ENCODE data around the gene THAP8.
"Not testable (repeated sequence)": the region's sequence is repeated elsewhere in the genome, so short reads cannot be mapped to it uniquely, and the experiment has no call there.

Gene THAP8

GRCh38 chr19:36054119-36054732, at the start of gene THAP8:
Gene THAP8, minus strand, starts transcription at chr19:36054285. Its CDS starts 68 bp downstream, at chr19:36054217.
- DNase-seq: peak; percentile 99

- DNase-seq: no peak
Observed at GRCh38 chr19:36103040-36103626, 49.0 kb upstream of the THAP8 start.

DNA sequence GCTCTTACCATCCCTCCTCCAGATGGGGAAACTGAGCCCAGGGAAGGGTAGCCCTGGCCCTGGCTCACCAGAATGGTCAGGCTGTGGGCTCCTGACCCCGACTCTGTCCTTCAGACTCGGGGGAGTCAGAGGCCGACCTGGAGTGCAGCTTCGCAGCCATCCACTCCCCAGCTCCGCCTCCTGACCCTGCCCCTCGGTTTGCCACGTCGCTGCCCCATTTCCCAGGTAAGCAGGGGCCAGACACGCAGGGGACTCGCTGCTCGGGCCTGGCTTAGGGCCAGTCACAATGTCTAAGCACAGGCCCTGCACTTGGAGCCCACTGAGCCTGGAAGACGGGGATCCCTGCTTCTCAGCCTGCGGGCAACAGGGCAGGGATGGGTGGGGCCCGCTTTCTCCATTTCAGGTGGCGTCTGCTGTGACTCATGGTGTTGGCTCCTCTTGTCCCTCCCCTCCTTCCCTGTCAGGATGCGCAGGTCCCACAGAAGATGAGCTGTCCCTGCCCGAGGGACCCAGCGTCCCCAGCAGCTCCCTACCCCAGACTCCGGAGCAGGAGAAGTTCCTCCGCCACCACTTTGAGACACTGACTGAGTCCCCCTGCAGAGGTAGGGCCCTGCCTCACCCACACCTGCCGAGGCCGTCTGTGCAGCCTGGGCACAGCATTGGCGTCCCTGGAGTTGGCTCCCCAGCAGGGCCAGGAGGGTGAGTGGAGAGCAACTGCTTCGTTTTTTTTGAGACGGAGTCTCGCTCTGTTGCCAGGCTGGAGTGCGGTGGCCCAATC, 47.7 kb upstream of the THAP8 start:
- no peak for DNase-seq

DNA sequence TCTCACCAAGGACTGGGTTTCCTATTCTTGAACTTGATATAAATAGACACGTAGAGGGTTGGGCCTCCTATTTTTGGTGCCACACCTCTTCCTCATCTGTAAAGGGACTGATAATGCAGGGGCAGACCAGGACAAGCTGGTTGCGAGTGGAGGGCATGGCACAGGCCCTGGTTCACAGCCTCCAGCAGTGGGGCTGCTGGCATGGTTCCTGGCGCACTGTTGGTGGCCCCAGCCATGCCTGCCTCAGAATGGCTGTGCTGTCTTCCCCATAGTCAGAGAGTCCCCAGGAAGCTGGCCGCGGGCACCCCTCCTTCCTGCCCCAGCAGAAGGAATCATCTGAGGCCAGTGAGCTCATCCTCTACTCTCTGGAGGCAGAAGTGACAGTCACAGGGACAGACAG, 46.4 kb upstream of the THAP8 start:
- DNase-seq: no peak

DNA sequence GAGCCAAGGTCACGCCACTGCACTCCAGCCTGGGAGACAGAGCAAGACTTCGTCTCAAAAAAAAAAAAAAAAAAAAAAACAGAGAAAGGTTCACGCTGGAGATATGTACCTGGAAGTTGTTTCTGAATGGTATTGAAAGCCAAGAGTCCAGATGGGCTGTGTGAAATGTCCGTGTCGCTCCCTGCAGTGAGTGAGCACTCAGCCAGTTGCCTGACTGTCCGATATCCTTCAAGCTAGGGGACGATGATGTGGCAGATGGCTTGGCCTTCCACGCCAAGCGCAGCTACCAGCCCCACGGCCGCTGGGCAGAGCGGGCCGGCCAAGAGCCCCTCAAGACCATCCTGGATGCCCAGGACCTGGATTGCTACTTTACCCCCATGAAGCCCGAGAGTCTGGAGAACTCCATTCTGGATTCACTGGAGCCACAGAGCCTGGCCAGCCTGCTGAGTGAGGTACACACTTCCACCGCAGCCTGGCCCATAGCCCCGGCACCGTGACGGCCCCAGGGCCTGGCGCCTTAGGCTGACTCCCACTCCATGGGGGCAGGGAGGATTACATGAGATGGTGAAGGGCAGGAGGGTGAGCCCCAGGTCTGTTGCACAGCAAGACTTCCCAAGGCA, 45.2 kb upstream of the THAP8 start:
- DNase-seq: no peak

- no peak for DNase-seq
Observed at GRCh38 chr19:36097036-36097435, 43.0 kb upstream of the THAP8 start.

DNA sequence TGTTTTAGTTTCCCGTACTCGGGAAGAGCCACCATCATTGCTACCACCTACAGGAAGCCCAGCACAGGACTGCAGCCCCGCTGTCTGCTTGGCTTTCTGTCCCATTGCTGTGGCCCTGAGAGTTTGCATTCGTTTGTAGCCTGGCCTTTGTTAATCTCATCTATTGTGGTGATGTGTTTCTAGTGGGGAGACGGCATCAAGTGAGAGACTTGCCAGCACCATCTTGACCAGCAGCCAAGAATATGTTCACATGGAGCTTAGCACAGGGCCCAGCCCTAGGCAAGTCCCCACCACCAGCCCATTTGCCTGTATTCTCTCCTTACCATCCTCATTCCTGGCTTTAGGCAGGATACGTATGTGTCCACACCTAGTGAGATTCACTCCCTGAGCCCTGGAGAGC, 39.6 kb upstream of the THAP8 start:
- DNase-seq: no peak

GRCh38 chr19:36093146-36093662, 39.1 kb upstream of the THAP8 start:
- no peak for DNase-seq

GRCh38 chr19:36092566-36092965, 38.5 kb upstream of the THAP8 start:
- DNase-seq: no peak

DNA sequence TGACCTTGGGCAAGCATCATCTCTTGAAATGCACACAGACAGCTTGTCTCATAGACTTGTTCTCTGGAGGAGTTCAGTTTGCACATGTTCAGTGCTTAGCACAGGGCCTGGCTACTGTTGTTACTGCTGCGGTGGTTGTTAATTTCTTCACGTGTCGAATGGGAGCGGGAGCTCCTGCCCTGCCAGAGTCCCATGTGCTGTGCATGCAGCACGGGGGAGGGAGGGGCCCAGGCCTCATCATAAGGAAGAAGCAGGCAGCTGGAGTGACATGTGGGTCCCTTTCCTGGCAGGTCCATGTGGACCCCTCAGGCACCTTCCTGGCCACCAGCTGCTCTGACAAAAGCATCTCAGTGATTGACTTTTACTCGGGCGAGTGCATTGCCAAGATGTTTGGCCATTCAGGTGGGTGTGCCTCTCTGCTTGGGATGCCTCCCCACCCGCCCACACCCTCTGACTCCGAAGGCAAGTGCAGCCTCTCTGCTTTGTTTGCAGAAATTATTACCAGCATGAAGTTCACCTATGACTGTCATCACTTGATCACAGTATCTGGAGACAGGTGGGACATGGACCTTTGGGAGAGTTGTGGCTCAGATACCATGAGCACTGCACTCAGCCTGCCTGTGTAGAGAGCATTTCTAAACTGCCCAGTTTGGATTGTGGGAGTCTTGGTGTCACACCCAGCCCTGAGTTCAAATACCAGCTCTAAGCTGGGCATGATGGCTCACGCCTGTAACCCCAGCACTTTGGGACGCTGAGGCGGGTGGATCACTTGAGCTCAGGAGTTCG, 37.0 kb upstream of the THAP8 start:
- no peak for DNase-seq

- no peak for DNase-seq
Observed at GRCh38 chr19:36089847-36090246, 35.8 kb upstream of the THAP8 start.

GRCh38 chr19:36086326-36086725, 32.2 kb upstream of the THAP8 start:
- no peak for DNase-seq

- DNase-seq: no peak
Observed at GRCh38 chr19:36084231-36085009, 30.3 kb upstream of the THAP8 start.

DNA sequence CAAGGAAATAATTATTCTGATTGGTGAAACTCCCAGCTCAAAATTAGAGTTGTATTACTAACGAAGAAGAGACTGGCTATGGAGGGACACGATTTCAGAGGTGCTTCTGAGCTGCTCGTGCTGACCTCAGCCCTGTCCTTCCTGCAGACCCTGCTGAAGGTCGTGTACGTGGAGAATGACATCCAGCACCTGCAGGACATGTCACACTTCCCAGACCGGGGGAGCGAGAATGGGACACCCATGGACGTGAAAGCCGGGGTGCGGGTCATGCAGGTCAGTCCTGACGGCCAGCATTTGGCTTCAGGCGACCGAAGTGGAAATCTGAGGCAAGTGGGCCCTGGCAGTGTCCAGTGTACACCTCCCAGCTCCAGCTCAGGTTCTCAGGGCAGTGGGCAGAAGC, 28.8 kb upstream of the THAP8 start:
- DNase-seq: no peak

DNA sequence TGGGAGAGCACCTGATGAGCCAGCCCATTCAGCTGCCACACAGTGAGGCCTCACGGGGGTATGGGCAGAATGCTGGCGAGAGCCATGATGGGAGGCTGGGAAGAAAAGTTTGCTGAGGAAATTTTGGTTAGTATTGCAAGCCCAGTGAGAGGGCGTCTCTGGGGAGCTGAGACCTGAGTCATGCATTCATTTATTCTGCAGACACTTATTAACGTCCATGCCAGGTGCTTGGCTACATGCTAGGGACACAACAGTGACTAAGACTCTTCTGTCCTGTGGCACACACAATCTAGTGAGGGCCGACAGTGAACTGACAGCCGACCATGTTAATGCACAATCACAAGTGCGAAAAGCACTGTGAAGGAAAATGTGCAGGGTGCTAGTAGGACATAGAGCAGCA, 27.8 kb upstream of the THAP8 start:
- DNase-seq: no peak

DNA sequence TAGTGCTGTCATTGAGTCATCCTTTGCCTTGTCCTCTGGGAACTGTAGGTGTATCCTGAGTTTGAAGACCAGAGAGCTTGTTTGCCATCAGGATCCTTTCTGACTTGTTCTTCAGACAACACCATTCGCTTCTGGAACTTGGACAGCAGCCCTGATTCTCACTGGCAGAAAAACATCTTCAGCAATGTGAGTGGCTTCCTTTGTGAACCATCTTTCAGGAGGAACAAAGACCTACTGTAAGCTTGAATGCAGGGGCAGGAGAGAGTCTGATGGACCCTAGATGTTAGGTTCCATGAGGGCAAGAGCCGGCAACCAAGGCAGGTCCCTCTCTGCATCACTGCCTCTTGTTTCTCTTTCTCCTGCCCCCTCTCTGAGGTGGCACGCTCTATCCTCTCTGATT, 27.3 kb upstream of the THAP8 start:
- DNase-seq: no peak

DNA sequence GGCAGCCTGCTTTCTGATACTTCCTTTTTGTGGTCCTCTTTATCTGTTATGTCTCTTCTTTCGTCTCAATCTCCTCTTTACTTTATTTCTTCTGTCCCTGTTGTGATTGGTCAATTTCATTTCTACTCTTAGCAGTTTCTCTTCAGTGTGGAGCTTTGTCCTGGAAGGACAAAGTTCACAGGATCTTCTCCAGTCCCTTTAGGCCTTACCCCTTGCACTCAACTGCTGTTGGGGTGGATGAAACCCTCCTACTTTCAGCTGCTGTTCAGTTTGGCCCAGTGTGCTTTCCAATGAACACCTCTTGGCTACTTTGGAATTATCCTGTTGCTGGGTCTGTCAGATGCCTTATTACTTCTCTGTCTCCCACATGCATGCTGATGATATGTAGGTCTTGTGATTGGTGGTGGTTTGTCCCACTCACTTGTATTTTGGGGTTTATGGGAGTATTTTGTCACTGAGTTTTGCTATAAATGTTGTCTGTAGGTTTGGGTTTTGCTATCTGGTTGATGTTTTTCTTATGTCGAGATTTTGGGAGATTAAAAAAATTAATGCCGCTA, 25.4 kb upstream of the THAP8 start:
- no peak for DNase-seq

DNA sequence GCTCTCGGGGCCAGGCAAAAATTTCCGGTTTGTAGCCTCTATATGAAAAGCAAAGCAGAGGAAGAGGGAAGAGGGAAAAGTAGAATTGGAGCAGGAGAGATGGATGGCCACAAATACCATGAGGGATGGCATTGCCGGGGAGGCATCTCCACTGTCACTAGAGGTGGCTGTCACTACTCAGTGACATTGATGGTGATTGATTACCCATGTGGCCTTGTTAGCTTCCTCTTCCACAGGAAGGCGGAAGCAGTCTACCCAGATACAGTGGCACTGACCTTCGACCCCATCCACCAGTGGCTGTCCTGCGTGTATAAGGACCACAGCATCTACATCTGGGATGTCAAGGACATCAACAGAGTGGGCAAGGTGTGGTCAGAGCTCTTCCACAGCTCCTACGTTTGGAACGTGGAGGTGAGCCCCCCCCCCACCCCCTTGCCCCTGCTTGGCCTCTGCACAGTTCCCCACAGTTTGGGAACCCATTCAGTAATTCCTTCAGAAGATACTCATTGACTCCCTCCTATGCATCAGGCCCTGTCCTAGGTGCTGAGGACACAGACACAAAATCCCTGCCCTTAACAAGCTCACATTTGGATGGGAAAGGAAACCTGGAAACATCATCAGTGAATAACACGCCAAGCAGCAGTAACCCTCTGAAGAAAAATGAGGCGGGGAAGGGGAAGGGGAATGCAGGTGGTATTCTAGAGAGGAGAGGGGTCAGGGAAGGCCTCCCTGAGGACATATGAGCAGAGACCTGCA, 19.2 kb upstream of the THAP8 start:
- DNase-seq: no peak

- no peak for DNase-seq
Observed at GRCh38 chr19:36072081-36072480, 18.0 kb upstream of the THAP8 start.

DNA sequence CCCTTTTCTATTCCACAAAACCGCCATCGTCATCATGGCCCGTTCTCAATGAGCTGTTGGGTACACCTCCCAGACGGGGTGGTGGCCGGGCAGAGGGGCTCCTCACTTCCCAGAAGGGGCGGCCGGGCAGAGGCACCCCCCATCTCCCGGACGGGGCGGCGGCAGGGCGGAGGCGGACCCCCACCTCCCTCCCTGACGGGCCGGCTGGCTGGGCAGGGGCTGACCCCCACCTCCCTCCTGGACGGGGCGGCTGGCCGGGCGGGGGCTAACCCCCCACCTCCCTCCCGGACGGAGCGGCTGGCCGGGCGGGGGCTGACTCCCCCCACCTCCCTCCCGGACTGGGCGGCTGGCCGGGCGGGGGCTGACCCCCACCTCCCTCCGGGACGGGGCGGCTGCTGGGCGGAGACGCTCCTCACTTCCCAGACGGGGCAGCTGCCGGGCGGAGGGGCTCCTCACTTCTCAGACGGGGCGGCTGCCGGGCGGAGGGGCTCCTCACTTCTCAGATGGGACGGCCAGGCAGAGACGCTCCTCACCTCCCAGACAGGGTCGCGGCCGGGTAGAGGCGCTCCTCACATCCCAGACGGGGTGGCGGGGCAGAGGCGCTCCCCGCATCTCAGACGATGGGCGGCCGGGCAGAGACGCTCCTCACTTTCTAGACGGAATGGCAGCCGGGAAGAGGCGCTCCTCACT, 14.9 kb upstream of the THAP8 start:
- not testable (repeated sequence) for DNase-seq

All from stimulated activated CD4-positive, alpha-beta T cell treated with anti-CD3 and anti-CD28 coated beads, Interleukin-4, amount 100 ng/mL, for 1 hour (primary cell).